Osteocyte (in vitro differentiated cells): Measurements from ENCODE around the gene KCNC1. TPM values are rescaled to one million over a fixed set of nuclear protein-coding genes. Genes with fewer than 3 reads are reported as not detected.

Source experiments
- DNase-seq: peaks from one replicate; pipeline ENCODE4 v3.0.0; 2021; ENCODE audit warnings: mixed read lengths; ENCODE audit not compliant: unreplicated experiment; ENCODE audit errors: extremely low spot score
- H3K27ac Mint-ChIP-seq: one replicate; pipeline ENCODE4 v1.8.0; 2021; ENCODE audit warnings: mild to moderate bottlenecking, mixed read lengths; ENCODE audit not compliant: unreplicated experiment
- H3K27me3 Mint-ChIP-seq: one replicate; pipeline ENCODE4 v1.8.0; 2021; ENCODE audit warnings: mixed read lengths; ENCODE audit not compliant: unreplicated experiment
- H3K36me3 Mint-ChIP-seq: one replicate; pipeline ENCODE4 v1.8.0; 2021; ENCODE audit warnings: mixed read lengths; ENCODE audit not compliant: unreplicated experiment
- H3K4me1 Mint-ChIP-seq: one replicate; pipeline ENCODE4 v1.8.0; 2021; ENCODE audit warnings: mixed read lengths; ENCODE audit not compliant: unreplicated experiment
- H3K4me3 Mint-ChIP-seq: one replicate; pipeline ENCODE4 v1.8.0; 2021; ENCODE audit warnings: mild to moderate bottlenecking, moderate library complexity, mixed read lengths; ENCODE audit not compliant: unreplicated experiment
- H3K9me3 Mint-ChIP-seq: one replicate; pipeline ENCODE4 v1.8.0; 2021; ENCODE audit warnings: mixed read lengths; ENCODE audit not compliant: unreplicated experiment
- total RNA-seq: library from RNA; stranded (reverse); gene quantifications from 2 replicates; pipeline ENCODE4 v1.2.1, GENCODE V29; 2021
- TF ChIP-seq, protein P1 (sequence below): fragments of 200-600 bp; sonication (generic); IDR thresholded peaks from 2 replicates; pipeline ENCODE4 v1.5.0; 2021; ENCODE audit warnings: antibody characterized with exemption, mild to moderate bottlenecking, moderate library complexity

The KCNC1 gene
- total RNA-seq, 1 donor from 2014 or later = not detected

DNA sequence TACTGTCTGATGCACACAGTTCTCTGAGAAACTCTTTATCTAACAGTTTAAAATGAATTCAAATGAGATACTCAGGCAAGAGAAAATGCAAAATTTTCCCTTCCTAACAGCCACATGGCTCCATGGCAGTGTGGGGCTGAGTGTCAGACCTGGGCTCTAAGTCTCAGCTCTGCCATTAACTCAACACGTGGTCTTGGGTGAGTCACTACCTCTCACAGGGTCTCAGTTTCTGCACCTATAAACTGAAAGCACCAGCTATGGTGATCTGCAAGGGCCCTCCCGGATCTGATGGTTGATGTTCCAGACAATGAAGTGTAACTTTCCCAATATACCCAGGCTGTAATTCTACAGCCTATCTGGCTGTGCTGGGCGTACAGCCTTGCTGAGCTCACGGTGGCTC, 70.5 kb downstream of the KCNC1 start:
- H3K27me3 Mint-ChIP-seq = no peaks in the 10 kb centered on the region

DNA sequence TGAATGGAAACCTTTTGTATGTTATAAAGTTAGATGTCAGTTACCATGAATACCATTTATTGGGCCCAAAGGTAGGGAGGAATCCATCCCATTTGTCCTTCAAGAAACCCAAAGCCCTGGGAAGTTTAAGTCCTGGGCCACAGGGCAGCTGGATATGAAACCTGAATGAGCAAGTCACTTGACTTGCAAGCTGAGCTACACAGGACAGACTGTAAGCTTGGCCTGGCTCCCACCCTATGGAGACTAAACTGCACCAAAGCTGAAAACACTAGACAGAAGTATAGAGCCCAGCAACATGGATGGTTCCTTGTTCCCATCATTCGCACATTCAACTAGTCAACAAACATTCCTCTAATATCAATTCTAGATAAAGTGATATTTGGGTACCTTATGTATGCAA, 71.3 kb downstream of the KCNC1 start:
- Mint-ChIP-seq H3K27ac (no peak overlapping the region), H3K9me3 (no peaks in the 10 kb centered on the region)

More for the DNA sequence above, 70.5 kb downstream of the KCNC1 start:
- Mint-ChIP-seq H3K4me1 (no peaks in the 10 kb centered on the region), H3K36me3 (no peaks in the 10 kb centered on the region), H3K27ac (no peak overlapping the region), H3K9me3 (no peaks in the 10 kb centered on the region), H3K4me3 (no peak overlapping the region)
- TF ChIP-seq, protein P1, sequence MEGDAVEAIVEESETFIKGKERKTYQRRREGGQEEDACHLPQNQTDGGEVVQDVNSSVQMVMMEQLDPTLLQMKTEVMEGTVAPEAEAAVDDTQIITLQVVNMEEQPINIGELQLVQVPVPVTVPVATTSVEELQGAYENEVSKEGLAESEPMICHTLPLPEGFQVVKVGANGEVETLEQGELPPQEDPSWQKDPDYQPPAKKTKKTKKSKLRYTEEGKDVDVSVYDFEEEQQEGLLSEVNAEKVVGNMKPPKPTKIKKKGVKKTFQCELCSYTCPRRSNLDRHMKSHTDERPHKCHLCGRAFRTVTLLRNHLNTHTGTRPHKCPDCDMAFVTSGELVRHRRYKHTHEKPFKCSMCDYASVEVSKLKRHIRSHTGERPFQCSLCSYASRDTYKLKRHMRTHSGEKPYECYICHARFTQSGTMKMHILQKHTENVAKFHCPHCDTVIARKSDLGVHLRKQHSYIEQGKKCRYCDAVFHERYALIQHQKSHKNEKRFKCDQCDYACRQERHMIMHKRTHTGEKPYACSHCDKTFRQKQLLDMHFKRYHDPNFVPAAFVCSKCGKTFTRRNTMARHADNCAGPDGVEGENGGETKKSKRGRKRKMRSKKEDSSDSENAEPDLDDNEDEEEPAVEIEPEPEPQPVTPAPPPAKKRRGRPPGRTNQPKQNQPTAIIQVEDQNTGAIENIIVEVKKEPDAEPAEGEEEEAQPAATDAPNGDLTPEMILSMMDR = no peak
- no peak for DNase-seq

GRCh38 chr11:17807034-17807433, 72.5 kb downstream of the KCNC1 start:
- no peaks in the 10 kb centered on the region for H3K36me3 Mint-ChIP-seq
- H3K4me3 Mint-ChIP-seq = no peak overlapping the region
- DNase-seq = no peak
- H3K27ac Mint-ChIP-seq = no peak overlapping the region
- TF ChIP-seq, protein P1 = no peak
- no peaks in the 10 kb centered on the region for H3K27me3 Mint-ChIP-seq
- no peaks in the 10 kb centered on the region for H3K9me3 Mint-ChIP-seq
- no peaks in the 10 kb centered on the region for H3K4me1 Mint-ChIP-seq

More for the DNA sequence above, 71.3 kb downstream of the KCNC1 start:
- no peaks in the 10 kb centered on the region for H3K36me3 Mint-ChIP-seq
- no peak overlapping the region for H3K4me3 Mint-ChIP-seq
- H3K4me1 Mint-ChIP-seq = no peaks in the 10 kb centered on the region
- no peaks in the 10 kb centered on the region for H3K27me3 Mint-ChIP-seq
- TF ChIP-seq, protein P1 = no peak
- no peak for DNase-seq

GRCh38 chr11:17810041-17810440, 75.5 kb downstream of the KCNC1 start:
- no peaks in the 10 kb centered on the region for H3K27me3 Mint-ChIP-seq

DNA sequence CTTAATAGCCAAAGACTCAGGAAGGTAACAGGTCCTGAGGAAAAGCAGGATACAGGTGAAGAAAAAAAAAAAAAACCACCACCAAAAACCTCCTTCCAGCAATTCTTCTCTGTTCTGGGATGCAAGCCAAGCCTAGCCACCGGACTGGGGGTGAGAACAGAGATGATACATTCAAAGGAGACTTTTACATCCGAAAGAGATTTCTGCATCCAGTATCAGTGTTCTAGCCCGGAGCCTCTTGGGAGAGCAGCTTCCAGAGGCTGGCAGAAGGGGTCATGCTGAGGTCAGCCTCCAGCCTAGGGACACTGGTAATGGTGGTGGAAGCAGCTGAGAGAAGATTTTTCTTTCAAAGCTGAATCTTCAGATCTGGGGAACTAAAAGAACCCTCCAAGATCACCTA, 76.2 kb downstream of the KCNC1 start:
- TF ChIP-seq, protein P1 = no peak
- no peaks in the 10 kb centered on the region for H3K27me3 Mint-ChIP-seq
- H3K4me3 Mint-ChIP-seq = no peak overlapping the region

More at GRCh38 chr11:17810041-17810440, 75.5 kb downstream of the KCNC1 start:
- no peaks in the 10 kb centered on the region for H3K36me3 Mint-ChIP-seq
- TF ChIP-seq, protein P1 = no peak
- H3K4me1 Mint-ChIP-seq = no peaks in the 10 kb centered on the region
- no peak overlapping the region for H3K27ac Mint-ChIP-seq
- no peaks in the 10 kb centered on the region for H3K9me3 Mint-ChIP-seq
- no peak for DNase-seq
- no peak overlapping the region for H3K4me3 Mint-ChIP-seq

More for the DNA sequence above, 76.2 kb downstream of the KCNC1 start:
- no peaks in the 10 kb centered on the region for H3K4me1 Mint-ChIP-seq
- no peak overlapping the region for H3K27ac Mint-ChIP-seq
- H3K9me3 Mint-ChIP-seq = no peaks in the 10 kb centered on the region
- no peak for DNase-seq
- no peaks in the 10 kb centered on the region for H3K36me3 Mint-ChIP-seq
